GM20000 (cell line): ENCODE data around the gene CDC42BPA.

ENCODE experiments used
- DNase-seq: peaks from one replicate; pipeline ENCODE4 v3.0.0; 2012; ENCODE audit warnings: low spot score
- CTCF ChIP-seq: IDR thresholded peaks from 2 replicates; pipeline ENCODE4 v1.5.1; 2012; ENCODE audit warnings: mild to moderate bottlenecking, control low read depth; ENCODE audit errors: extremely low read depth, missing control alignments

The CDC42BPA gene

GRCh38 chr1:227093309-227093708 is 225.0 kb downstream of the CDC42BPA start:
- DNase-seq: no peak
- TF ChIP-seq CTCF: no peak

- no peak for TF ChIP-seq CTCF
- DNase-seq: no peak
Measured at GRCh38 chr1:227092069-227092468, 226.2 kb downstream of the CDC42BPA start.

GRCh38 chr1:227086636-227087035 is 231.7 kb downstream of the CDC42BPA start:
- DNase-seq: no peak
- TF ChIP-seq CTCF: no peak

GRCh38 chr1:227082999-227083746 is 235.1 kb downstream of the CDC42BPA start:
- DNase-seq: no peak
- TF ChIP-seq CTCF: no peak

- DNase-seq: no peak
- TF ChIP-seq CTCF: no peak
Measured at GRCh38 chr1:227077783-227078182, 240.5 kb downstream of the CDC42BPA start.

GRCh38 chr1:227073786-227074185 is 244.5 kb downstream of the CDC42BPA start:
- TF ChIP-seq CTCF: no peak

GRCh38 chr1:227072991-227073390 is 245.3 kb downstream of the CDC42BPA start:
- DNase-seq: no peak
- no peak for TF ChIP-seq CTCF

More at GRCh38 chr1:227073786-227074185, 244.5 kb downstream of the CDC42BPA start:
- no peak for DNase-seq
